Transverse colon (tissue), 4 donors: ENCODE results near the gene HACL1. TPM values are rescaled to one million over a fixed set of nuclear protein-coding genes. Genes with fewer than 3 reads are reported as not detected.

ENCODE experiments used
- DNase-seq: peaks from one replicate; pipeline ENCODE4 v3.0.0-alpha.2; 2019
- H3K27ac ChIP-seq, 4 donors: fragments of 200-600 bp; sonication (generic); 2 replicates each; pipeline ENCODE4 v1.5.1; 2016 to 2018; ENCODE audit warnings: inconsistent platforms in 4 of 4
- H3K27me3 ChIP-seq: fragments of 200-600 bp; sonication (generic); 2 replicates; pipeline ENCODE4 v1.5.1; 2017; ENCODE audit warnings: inconsistent platforms
- H3K36me3 ChIP-seq, 4 donors: fragments of 200-600 bp; sonication (generic); 2 replicates each; pipeline ENCODE4 v1.5.1; 2017 to 2019; ENCODE audit warnings: inconsistent platforms in 4 of 4
- H3K4me1 ChIP-seq, 4 donors: fragments of 200-600 bp; sonication (generic); 2 replicates each; pipeline ENCODE4 v1.5.1; 2017 to 2020; ENCODE audit warnings: inconsistent platforms in 4 of 4
- H3K4me3 ChIP-seq, 4 donors: fragments of 200-600 bp; sonication (generic); 1 replicate in 1 of 4; 2 replicates in 3 of 4; pipeline versions ENCODE4 v1.5.1 to v1.6.1; 2017 to 2019; ENCODE audit warnings: inconsistent platforms in 4 of 4
- H3K9me3 ChIP-seq, 2 donors: fragments of 200-600 bp; sonication (generic); 2 replicates each; pipeline ENCODE4 v1.5.1; 2017 to 2019; ENCODE audit warnings: inconsistent platforms in 2 of 2
- CTCF ChIP-seq, 5 experiments: fragments of 200-600 bp in 3 of 5; fragments of 450-650 bp in 2 of 5; sonication (generic) in 3 of 5; IDR thresholded peaks; 1 replicate in 2 of 5; 2 replicates in 3 of 5; pipeline ENCODE4 v1.5.1; 2016 to 2017; ENCODE audit warnings: antibody characterized with exemption in 5 of 5, inconsistent platforms in 3 of 5, mild to moderate bottlenecking in 2 of 5, moderate library complexity in 1 of 5
- EP300 ChIP-seq: sonication (generic); formaldehyde crosslinking; IDR thresholded peaks from one replicate; pipeline ENCODE4 v1.6.1; 2017; ENCODE audit warnings: antibody characterized with exemption, low read depth
- POLR2A ChIP-seq: fragments of 450-650 bp; IDR thresholded peaks from one replicate; pipeline ENCODE4 v1.6.1; 2016; ENCODE audit warnings: antibody characterized with exemption, mild to moderate bottlenecking, moderate library complexity
- POLR2AphosphoS5 ChIP-seq, 3 donors: sonication (generic); formaldehyde crosslinking; IDR thresholded peaks; one replicate each; pipeline ENCODE4 v1.6.1; 2016; ENCODE audit warnings: antibody characterized with exemption in 3 of 3
- WGBS, 2 donors: methylation state at CpG; one replicate each; pipeline ENCODE4 v1.1.5; 2018; ENCODE audit warnings: low coverage in 1 of 2; 5-methylcytosine and 5-hydroxymethylcytosine counted together
- in situ Hi-C, 4 donors: fragments of 200-750 bp; cut with MboI; loops; one replicate each; pipeline versions ENCODE4 v1.15.0 to v1.15.1; 2017; ENCODE audit warnings: low sequenced_read_pairs in 3 of 4, low pct_ligation_motif_present in 1 of 4, low pct_unique_long_range_greater_than_20kb in 1 of 4
- intact Hi-C: fragments of 100-400 bp; cut with DNase I; formaldehyde crosslinking; loops from one replicate; pipeline ENCODE4 v1.15.1; 2023; ENCODE audit warnings: low total_unique reads
- total RNA-seq, 4 donors: library from RNA; depleted of rRNA; stranded (reverse); fragments of >200 nt; gene quantifications; one replicate each; pipeline ENCODE4 v1.1.0, GENCODE V29; 2016

The HACL1 gene
- total RNA-seq, 4 donors from 2014 or later: 7.5 to 21.3 (median 17.1) TPM

- Histone ChIP-seq H3K9me3 (peaks cover 14 to 16% of the 10 kb centered on the region in 2 donors), H3K27me3 (no peaks in the 10 kb centered on the region), H3K4me1 (peaks cover 0 to 19% (median 7%) of the 10 kb centered on the region in 4 donors), H3K27ac (no peak overlapping the region), H3K36me3 (peaks cover 0 to 5% (median 0%) of the 10 kb centered on the region in 4 donors), H3K4me3 (no peak overlapping the region)
- WGBS, 2 donors: 94 to 97% methylated on average over 6 of the region's 6 CpGs
- in situ Hi-C loops: no loop called here
- TF ChIP-seq EP300: no peak
- TF ChIP-seq POLR2AphosphoS5 (IDR thresholded peaks at IDR 0.05): no peak
- no peak for TF ChIP-seq POLR2A
- TF ChIP-seq CTCF (IDR thresholded peaks at IDR 0.05): no peak
- DNase-seq: no peak
- intact Hi-C loops: no loop called here
These were observed 14.7 kb upstream of the HACL1 start for GRCh38 chr3:15616053-15616452.

- WGBS, 2 donors: 90 to 100% methylated on average over 1 of the region's 1 CpG
- in situ Hi-C loops: no loop called here
These were observed 13.6 kb upstream of the HACL1 start for GRCh38 chr3:15614958-15615357.

GRCh38 chr3:15612001-15612400 is 10.6 kb upstream of the HACL1 start:
- Histone ChIP-seq H3K27ac (peak overlapping the region in 1 of 4 donors; percentile 25), H3K9me3 (no peaks in the 10 kb centered on the region), H3K4me1 (peaks cover 5 to 48% (median 24%) of the 10 kb centered on the region in 4 donors), H3K36me3 (no peaks in the 10 kb centered on the region), H3K27me3 (no peaks in the 10 kb centered on the region), H3K4me3 (no peak overlapping the region)
- TF ChIP-seq CTCF (IDR thresholded peaks at IDR 0.05): no peak
- no peak for TF ChIP-seq POLR2A
- no peak for TF ChIP-seq POLR2AphosphoS5 (IDR thresholded peaks at IDR 0.05)
- TF ChIP-seq EP300: no peak
- no peak for DNase-seq
- in situ Hi-C loops: no loop called here
- intact Hi-C loops: no loop called here
- 8 to 47% methylated on average over 1 of the region's 1 CpG for WGBS, 2 donors

More at GRCh38 chr3:15614958-15615357, 13.6 kb upstream of the HACL1 start:
- Histone ChIP-seq H3K9me3 (peaks cover 7 to 8% of the 10 kb centered on the region in 2 donors), H3K27ac (no peak overlapping the region), H3K4me1 (peaks cover 0 to 28% (median 7%) of the 10 kb centered on the region in 4 donors), H3K27me3 (no peaks in the 10 kb centered on the region), H3K36me3 (peaks cover 0 to 5% (median 0%) of the 10 kb centered on the region in 4 donors), H3K4me3 (no peak overlapping the region)
- no peak for TF ChIP-seq CTCF (IDR thresholded peaks at IDR 0.05)
- no peak for TF ChIP-seq EP300
- TF ChIP-seq POLR2A: no peak
- no peak for TF ChIP-seq POLR2AphosphoS5 (IDR thresholded peaks at IDR 0.05)
- no peak for DNase-seq
- intact Hi-C loops: no loop called here

GRCh38 chr3:15611018-15611417 is 9.6 kb upstream of the HACL1 start:
- Histone ChIP-seq H3K36me3 (no peaks in the 10 kb centered on the region), H3K4me1 (peaks cover 5 to 53% (median 26%) of the 10 kb centered on the region in 4 donors), H3K4me3 (no peak overlapping the region), H3K27ac (peak overlapping the region in 1 of 4 donors; percentile 25), H3K27me3 (no peaks in the 10 kb centered on the region), H3K9me3 (no peaks in the 10 kb centered on the region)
- WGBS, 2 donors: 93 to 97% methylated on average over 3 of the region's 3 CpGs
- DNase-seq: no peak
- TF ChIP-seq POLR2AphosphoS5 (IDR thresholded peaks at IDR 0.05): no peak
- TF ChIP-seq CTCF (IDR thresholded peaks at IDR 0.05): no peak
- TF ChIP-seq POLR2A: no peak
- no peak for TF ChIP-seq EP300
- intact Hi-C loops (no loop called here), in situ Hi-C loops (no loop called here)
